A673 (cell line): Measurements from ENCODE around the gene NDUFB7.

Experiments
- CTCF ChIP-seq: fragments of 300-800, 200-600 bp; sonication (generic); conservative IDR thresholded peaks from 2 replicates; pipeline ENCODE4 v1.5.1; 2017; ENCODE audit warnings: low read depth, mild to moderate bottlenecking, antibody characterized with exemption, low read length, moderate library complexity, mixed read lengths
- EZH2 ChIP-seq: fragments of 200-600 bp; sonication (generic); IDR thresholded peaks from 2 replicates; pipeline ENCODE4 v1.6.1; 2017; ENCODE audit warnings: borderline replicate concordance, low read depth, mild to moderate bottlenecking, mixed read lengths, antibody characterized with exemption, low read length; ENCODE audit not compliant: poor library complexity, severe bottlenecking

GRCh38 chr19:14563590-14563926 lies 8.3 kb downstream of the NDUFB7 start:
- no peak for TF ChIP-seq CTCF
- no peak for TF ChIP-seq EZH2
